ENCODE results near the gene TTC13. TPM values are rescaled to one million over a fixed set of nuclear protein-coding genes. Genes with fewer than 3 reads are reported as not detected.

The TTC13 gene
- total RNA-seq, 4 donors from 2014 or later, result 24.4 to 43.0 (median 26.1) TPM

GRCh38 chr1:230902349-230902923 is 76.2 kb downstream of the TTC13 start:
- TF ChIP-seq CTCF (IDR thresholded peaks at IDR 0.05; ENCODE audit: low read depth), result no peak

GRCh38 chr1:230901671-230902070 is 77.0 kb downstream of the TTC13 start:
- TF ChIP-seq CTCF (IDR thresholded peaks at IDR 0.05; ENCODE audit: low read depth), result no peak

DNA sequence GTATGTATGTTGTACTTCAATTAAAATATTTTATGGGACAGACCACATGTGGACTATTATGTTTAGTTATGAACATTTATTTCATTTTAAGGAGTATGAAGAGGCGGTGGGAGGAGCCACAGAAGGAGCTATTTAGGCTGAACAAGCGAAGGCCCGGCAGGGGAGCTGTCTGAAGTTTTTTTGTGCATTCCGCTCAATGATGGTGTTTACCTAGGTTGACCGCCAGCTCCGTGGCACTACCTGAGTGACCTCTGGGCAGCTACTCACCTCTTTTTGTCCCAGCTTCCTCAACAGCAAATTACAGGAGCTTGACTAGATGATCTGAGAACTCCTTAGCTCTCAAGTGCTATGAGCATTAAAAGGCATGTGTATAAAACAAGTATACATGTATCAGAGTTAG is 77.7 kb downstream of the TTC13 start:
- no peak for TF ChIP-seq CTCF (IDR thresholded peaks at IDR 0.05; ENCODE audit: low read depth)

DNA sequence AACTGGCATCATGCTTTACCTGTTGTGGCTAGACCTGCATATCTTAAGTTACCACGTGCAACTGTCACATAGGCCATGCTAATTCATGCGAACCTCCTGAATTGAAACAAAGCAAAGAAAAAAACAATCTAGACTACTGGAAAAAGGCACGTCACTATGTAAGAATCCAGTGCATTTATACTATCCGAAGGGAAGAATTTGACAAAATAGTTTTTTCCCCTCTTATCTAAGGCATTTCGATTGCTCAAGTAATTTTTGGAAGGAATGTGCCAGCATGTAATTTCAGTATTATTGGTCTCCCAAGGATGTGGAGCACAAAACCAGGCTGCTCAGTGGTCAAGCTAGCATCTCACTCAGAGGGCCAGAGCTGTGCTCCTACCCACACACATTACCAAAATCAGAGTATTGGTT is 78.8 kb downstream of the TTC13 start:
- no peak for TF ChIP-seq CTCF (IDR thresholded peaks at IDR 0.05; ENCODE audit: low read depth)

- no peak for TF ChIP-seq CTCF (IDR thresholded peaks at IDR 0.05; ENCODE audit: low read depth)
Measured at GRCh38 chr1:230898748-230899147, 79.9 kb downstream of the TTC13 start.

DNA sequence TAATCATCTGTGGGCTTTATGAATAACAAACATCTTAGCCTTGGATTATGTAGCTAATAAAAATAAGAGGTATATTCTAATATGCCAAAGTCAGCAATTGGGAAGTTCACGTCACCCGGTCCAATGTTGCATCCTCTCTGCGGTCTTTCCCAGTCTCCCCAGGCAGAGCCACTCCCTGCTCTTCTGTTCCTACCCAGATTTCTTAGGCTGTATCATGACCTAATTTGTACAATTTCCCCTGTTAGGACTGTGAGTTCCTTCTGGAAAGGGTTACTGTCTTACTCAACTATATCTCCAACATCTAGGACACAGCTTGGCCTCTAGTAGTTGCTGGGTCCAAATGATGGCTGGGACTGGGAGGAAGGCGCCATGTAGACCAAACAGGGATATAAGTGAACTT is 80.5 kb downstream of the TTC13 start:
- no peak for TF ChIP-seq CTCF (IDR thresholded peaks at IDR 0.05; ENCODE audit: low read depth)

- TF ChIP-seq CTCF (IDR thresholded peaks at IDR 0.05; ENCODE audit: low read depth), result no peak
Measured at GRCh38 chr1:230896779-230897178, 81.9 kb downstream of the TTC13 start.
